Measurements from ENCODE around the gene GPAM.
"Not testable (repeated sequence)": the region's sequence is repeated elsewhere in the genome, so short reads cannot be mapped to it uniquely, and the experiment has no call there.

GPAM gene

DNA sequence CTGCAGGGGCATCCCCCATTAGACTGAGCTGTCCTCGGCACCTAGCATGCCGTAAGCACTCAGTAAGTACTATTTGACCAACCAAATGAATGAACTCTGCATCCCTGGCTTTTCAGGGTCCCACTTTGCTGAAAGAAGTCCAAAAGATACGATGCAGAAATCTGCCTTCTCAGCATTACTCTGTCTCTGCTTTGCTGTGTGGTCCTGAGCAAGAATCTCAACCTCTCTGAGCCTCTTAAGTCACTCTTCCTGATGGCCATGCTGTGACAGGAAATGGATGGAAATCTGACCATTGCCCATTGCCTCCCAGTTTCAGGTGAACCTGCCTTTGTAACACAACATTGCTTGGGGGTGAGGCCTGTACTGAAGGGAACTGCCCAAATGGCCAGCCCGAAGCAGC, 48.0 kb downstream of the GPAM start:
- no peak for DNase-seq (ENCODE audit: low read depth in 1 of 2, low spot score in 1 of 2)

DNA sequence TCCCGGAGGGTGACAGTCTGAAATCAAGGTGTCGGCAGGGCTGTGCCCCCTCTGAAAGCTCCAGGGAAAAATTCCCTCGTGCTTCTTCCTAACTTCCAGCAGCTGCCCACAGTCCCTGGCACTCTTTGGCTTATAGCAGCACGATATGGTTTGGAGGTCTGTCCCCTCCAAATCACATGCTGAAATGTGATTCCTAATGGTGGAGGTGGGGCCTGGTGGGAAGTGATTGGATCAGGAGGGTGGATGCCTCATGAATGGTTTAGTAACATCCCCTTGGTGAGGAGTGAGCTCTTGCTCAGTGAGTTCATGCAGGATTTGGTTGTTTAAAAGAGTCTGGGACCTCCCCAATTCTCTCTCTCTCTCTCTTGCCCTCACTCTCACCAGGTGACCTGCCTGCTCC, 51.1 kb downstream of the GPAM start:
- DNase-seq (ENCODE audit: low read depth in 1 of 2, low spot score in 1 of 2) = no peak

DNA sequence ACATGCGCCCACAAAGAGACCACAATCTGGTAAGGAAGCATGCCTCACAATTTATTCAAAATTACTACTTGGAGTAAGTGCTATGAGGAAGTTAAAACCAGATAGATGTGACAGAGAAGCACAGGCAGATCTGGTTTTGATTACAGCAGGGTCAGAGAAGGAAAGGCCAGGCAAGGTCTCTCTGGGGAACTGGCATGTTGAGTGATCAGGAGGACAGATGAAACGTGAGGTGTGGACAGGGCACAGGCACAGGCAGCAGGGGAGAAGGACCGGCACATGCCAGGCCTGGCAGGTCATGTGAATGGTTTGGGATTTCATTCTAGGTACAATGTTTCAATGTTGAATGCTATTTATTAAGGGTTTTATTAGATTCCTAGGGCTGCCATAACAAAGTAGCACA, 51.6 kb downstream of the GPAM start:
- no peak for DNase-seq (ENCODE audit: low read depth in 1 of 2, low spot score in 1 of 2)

DNA sequence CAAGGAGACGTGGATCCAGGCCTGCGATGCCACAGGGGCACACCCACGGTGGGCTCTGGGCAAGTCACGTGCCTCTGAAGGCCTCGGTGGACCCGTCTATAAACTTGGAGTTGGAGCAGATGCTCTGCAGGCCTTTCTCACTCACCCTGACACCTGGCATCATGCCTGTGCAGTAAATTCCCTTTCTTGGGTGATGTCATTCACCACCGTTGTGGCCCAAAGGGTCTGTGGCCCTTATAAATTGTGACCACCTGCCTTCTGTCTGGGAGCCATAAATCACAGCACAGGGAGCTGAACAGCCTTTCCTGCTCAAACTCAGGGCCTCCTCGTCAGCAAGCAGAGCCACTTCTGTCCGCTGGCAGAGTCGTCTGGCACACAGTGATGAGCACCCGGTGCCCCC, 52.2 kb downstream of the GPAM start:
- DNase-seq (ENCODE audit: low read depth in 1 of 2, low spot score in 1 of 2) = no peak

DNA sequence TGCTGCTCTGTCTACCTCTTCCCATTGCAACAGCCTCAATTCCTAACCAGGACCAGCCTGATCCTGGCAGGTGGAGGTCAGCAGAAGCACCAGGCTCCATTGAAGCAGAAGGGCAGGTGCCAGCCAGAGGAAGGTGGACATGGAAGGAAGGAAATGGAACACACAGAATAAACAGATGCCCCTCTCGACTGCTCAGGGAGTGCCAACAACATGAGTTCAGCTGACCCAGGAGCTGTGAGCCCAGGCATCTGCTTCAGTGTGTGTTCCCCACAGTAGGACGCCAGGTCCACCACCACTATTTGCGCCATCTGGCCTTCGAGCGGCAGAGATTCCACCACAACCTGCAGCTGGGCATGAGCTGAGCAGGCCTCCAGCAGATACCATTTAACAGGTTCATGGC, 56.7 kb downstream of the GPAM start:
- no peak for DNase-seq (ENCODE audit: low read depth in 1 of 2, low spot score in 1 of 2)

DNA sequence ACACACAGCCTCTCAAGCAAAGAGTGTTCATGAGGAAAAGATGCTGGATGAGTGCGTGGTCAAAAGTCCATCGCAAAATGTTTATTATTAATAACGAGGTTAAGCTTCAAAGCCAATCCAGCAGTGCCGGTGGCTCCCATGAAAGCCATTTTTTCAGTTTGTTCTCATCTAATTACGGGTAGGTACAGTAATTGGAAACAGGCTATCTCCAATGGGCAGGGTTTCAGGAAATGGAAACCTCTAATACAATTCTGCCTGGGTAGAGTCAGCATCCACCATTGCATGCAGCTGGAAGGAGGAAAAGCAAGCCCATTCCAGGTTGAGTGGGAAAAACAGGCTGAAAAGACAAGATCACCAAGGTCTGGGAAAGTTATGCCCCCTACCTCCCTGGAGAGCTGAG, 57.4 kb downstream of the GPAM start:
- DNase-seq (ENCODE audit: low read depth in 1 of 2, low spot score in 1 of 2) = no peak

DNA sequence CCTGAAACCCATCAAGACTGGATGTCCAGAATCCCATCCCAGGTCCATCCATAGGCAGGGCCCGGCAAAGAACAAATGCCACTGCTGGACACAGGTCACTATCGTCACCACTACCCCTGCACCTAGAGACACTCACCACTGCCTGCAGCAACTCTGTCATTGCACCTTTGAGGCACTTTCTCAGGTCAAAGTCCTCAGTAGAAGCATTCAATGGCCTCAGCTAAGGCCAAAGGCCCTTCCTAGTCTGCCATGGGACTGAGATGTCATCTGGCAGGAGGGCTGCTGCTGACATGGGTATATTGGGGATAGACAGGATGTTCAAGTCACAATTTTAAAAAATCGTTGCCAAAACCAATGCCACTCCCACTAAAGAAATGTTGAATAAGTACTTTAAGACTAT, 58.7 kb downstream of the GPAM start:
- DNase-seq (ENCODE audit: low read depth in 1 of 2, low spot score in 1 of 2) = no peak

DNA sequence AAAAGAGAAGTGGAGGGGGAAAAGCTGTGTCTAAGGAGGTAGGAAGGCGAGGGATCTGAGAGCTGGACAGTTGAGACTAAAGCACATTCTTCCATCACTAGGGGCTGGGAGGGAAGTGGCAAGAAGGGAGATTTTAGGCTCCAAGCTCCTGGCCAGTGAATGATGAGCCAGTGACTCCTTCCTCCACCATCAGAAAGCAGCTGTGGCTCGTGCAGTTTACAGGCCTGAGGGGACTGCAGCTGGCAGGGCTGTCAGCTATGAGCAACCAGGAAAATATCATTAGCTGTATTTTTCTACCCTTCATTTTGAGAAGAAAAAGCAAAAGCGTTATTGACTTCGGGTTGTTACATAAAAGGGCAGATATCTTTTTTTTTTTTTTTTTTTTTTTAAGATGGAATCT, 60.7 kb downstream of the GPAM start:
- no peak for DNase-seq (ENCODE audit: low read depth in 1 of 2, low spot score in 1 of 2)

DNA sequence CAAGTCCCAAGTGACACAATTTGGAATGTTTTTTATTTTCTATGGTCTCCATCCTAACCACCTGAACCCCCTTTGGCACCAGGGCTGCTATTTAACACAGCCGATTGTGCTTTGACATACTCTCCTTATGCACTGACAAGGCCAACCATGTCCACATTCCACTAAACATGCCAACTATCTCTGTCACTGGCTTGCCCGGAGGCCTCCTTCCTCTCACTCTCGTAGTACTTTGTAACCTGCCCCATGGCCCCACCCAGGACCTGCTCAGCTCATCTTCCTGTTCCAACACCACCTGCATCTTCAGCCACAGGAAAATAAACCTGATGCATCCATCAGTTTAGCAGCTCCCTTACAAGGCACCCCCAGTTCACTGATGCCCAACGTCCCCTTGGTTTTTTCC, 63.1 kb downstream of the GPAM start:
- DNase-seq (ENCODE audit: low read depth in 1 of 2, low spot score in 1 of 2) = no peak

DNA sequence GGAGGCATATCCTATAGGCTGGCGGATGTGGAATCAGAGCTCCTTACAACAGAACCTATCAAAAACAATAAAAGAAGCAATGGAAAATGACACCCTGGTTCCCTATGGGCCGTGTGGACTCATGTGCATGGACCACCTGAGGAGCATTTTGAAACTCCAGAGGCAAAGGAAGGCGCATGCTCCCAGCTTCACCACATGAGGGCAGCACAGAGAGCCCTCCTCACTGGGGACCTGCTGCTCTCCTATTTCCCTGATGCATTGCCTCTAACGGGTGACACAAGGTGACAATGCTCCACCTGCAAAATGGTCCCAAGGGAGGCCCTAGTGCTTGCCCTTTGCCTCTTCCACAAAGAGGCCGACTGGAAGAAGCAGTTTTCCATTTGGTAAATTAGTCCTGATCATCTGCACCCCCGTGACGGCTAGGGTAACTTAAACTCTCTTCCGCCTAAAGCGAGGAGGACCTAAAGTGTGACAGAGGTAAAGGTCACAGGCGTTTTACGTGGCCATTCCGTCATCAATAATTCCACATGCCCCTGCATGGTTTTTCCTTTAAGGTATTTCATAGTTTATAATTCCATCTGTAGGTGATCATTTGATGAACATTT, 67.7 kb downstream of the GPAM start:
- DNase-seq (ENCODE audit: low read depth in 1 of 2, low spot score in 1 of 2) = no peak

DNA sequence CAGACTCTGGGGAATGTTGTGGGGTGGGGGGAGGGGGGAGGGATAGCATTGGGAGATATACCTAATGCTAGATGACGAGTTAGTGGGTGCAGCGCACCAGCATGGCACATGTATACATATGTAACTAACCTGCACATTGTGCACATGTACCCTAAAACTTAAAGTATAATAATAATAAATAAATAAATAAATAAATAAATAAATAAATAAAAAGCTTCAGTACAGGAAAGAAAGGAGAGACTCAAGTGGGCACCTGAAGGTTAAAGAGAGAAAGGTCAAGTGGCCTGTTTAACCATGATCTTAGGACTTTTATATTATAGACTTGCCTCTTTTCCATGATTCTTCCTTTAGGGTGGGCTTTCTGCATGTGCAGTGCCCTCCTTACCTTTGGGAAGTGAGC, 73.8 kb downstream of the GPAM start:
- DNase-seq (ENCODE audit: low read depth in 1 of 2, low spot score in 1 of 2) = not testable (repeated sequence)
